Amygdala (tissue), 56 donors: ENCODE results near the gene VWA2.

Experiments used
- DNase-seq, 56 donors: peaks; one replicate each; lab custom pipeline; 2025; lab: John Stamatoyannopoulos, UW

VWA2 gene

DNA sequence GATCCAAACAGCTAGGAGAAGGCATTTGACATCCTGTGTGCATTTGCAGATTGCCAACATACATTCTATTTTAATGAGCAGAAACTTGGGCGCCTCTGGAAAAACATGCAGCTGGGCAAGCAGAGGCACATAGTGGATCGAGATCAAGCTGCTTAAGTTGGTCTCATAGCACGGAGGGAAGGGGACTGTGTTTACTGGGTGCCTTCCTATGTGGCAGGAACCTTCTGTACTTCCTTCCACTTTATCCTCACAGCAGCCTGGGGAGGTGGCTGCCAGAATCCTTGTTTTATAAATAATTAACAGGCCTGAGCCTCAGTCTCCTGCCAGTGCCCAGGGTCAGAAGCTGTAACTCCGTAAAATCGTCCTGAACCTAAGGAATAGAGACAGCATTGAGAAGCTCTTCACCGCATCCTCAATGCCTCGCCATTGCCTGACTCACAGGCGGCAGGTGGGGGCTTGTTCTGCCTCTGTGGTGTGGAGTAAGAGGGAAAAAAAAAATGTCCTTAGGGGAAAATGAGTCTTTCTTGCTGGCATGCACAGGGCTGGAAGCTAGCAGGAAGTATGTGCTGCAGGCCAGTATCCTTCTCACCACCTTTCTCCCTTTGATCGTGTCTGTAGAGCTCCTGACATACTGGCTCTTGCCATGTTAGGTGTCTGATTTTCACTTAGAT, 6.2 kb downstream of the VWA2 start:
- no peak for DNase-seq

DNA sequence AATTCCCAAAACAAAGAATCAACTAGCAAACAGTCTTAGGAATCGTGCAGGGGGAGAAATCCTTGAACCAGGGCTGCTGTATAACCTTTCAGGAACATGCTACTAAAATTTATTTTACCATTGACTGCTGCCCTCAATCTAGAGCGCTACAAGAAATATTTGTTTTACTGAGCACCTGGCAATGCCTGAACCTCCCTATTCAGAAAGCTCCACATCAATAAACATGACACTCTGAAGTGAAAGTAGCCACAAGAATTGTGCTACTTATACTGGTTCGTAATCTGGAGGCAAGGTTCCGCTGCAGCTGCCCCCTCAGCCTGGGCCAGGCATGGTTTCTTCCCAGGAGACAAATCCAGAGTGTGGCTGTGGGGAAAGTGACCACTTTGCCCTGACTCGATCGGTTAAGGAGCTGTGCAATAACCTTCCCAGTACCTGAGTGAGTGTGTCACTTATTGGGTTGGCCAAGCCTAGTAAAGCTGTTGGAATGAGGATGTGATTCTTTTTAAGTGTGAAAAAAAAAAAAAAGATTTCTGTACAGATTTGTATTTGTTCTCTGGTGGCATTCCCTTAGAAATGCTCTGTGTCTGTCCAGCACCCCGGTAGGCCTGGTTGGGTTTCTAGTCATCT, 7.7 kb downstream of the VWA2 start:
- DNase-seq, result no peak

DNA sequence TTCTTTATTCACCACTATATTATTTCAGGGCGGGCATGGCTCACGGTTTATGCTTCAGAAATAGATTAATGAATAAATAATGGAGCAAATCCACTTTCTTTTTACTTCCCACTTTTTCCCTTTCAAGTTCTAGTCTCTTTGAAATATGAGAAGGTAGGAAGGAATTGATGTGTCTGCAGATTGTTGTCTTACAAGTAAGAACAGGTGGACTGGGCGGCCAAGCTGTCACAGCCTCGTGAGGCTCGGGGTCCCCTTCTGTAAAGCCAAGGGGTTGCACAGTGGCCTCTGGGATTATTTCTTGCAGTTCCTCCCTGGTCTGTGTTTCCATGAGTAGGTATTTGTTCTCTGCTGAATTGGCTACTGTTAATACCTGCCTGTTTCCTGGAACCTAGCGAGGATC, 11.2 kb downstream of the VWA2 start:
- no peak for DNase-seq

DNA sequence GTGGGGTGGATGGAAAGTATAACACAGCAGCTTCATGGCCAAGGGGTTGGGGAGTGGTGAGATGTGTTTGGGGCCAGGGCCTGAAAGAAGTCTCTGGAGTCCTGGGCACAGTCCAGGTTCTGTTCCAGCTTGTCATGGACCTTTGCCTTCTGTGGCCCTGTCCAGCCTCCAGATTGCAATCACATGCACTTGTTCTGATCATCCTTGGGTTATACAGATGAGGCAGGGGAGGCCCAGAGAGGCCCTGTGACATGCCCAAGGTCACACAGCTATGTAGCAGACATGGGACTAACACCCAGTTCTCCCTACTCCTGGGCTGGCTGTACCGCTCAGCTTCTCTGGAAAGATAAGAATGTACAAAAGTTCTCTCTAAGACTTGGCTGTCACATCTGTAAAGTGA, 11.7 kb downstream of the VWA2 start:
- DNase-seq, result no peak

DNA sequence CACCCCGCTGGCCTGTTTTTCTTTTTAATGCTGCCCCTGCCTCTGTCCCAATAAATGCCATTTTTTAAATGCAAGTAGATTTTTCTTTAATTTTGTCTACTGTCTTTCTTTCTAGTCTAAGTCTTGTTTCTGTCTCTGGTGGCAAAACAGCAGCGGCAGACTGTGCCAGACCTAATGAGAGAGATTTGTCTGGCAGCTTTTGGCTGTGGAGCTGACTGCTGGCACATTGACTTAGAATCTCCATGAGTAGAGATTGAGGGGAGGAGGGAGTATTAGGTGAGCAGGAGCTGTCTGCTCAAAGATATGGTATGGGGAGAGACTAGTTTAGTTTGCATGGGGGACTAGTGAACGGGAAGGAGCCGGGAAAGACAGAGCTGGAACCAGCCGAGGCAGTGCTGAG, 13.0 kb downstream of the VWA2 start:
- no peak for DNase-seq

DNA sequence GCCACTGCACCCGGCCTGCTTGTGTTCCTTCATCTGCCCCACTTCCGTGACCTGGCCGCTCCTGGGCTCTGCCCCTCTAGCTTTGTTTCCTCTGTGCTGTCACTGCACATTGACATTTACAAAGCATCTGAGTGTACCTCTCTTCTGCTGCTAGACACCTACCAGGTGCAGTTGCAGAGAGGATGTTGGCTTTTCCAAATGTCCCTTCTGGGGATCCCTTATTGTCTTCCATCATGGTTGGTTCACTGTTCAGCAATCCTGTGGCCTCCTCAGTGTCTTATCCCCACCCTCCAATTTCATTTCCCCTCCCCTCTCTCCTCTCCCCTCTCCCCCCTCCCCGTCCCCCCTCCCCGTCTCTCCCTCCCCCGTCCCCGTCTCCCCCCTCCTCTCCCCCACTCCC, 13.8 kb downstream of the VWA2 start:
- no peak for DNase-seq

DNA sequence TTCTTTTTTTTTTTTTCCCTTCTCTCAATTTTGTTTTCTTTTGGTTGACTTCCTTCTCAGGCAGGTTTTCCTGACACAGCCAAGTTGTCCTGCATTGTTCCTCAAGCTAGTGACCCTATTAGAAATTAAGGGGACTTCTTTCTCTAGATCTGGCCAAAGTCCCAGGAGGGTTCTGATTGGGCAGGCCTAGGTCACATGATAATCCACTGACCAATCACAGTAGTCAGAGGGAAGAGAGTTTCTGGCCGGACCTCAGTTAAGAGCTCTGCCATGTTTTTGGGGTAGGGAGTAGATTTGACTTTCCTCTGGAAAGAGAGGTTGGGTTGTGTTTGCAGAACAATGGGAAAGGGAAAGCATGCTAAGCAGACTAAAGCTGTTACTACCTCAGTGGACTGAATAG, 16.2 kb downstream of the VWA2 start:
- DNase-seq, result peak in 1 of 56 donors; percentile 14

DNA sequence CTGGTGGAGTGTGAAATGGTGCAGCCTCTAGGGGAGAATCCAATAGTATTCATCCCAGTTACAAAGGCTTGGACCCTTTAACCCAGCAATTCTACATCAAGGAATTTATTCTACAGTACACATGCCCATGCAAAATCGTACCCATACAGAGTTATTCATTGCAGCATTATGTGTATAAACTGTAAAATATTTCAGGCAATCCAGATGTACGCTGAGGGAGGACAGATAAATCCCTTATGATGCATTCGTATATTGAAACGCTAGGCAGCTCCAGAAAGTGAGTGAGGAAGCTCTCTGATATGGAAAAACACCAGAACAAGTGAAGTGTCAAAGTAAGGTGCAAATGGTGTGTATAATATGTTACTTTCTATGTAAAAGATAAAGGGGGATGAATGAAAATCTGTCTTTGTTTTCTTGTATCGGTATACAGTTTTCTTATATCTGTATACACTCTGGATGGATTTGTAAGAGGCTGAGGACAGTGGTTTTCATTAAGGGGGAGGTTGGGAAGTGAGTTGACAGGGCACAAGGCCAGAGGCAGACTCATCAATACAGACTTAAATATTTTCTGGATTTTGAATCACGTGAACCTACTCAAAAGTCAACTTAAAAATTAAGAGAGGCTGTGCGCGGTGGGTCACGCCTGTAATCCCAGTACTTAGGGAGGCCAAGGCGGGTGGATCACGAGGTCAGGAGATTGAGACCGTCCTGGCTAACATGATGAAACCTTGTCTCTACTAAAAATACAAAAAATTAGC, 17.1 kb downstream of the VWA2 start:
- DNase-seq, result no peak

DNA sequence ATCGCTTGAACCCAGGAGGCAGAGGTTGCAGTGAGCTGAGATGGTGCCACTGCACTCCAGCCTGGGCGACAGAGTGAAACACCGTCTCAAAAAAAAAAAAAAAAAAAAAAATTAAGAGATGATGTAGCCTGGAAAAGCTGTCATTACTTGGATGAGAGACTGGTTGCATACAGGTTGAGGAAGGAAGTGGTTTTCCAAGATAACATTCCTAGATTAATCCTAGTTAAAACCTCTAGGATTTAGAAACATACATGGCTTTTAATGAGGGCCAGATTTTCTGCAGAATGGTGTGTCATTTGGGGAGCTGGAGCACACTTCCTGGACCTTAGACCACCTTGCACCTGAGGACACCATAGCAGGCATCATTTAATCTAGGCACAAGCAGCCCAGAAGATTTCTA, 17.8 kb downstream of the VWA2 start:
- DNase-seq, result no peak

DNA sequence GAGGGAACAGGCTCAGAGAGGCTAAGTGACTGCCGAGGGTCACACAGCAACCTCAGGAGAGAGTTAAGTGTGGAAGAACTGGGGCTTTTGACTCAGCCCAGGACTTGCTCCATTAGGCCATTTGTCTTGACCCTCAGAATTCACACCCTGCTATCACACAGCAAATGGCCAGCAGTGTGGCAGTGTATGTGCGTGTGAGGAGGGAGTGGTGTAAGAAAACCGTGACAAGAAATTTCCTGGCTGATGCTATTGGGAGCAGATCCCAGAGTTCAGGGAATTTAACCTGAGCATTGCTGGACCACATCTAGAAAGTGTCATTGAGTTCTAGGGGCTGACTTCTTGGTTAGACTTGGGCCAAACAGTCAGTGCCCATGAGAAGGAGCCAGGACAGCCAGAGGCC, 18.4 kb downstream of the VWA2 start:
- no peak for DNase-seq

DNA sequence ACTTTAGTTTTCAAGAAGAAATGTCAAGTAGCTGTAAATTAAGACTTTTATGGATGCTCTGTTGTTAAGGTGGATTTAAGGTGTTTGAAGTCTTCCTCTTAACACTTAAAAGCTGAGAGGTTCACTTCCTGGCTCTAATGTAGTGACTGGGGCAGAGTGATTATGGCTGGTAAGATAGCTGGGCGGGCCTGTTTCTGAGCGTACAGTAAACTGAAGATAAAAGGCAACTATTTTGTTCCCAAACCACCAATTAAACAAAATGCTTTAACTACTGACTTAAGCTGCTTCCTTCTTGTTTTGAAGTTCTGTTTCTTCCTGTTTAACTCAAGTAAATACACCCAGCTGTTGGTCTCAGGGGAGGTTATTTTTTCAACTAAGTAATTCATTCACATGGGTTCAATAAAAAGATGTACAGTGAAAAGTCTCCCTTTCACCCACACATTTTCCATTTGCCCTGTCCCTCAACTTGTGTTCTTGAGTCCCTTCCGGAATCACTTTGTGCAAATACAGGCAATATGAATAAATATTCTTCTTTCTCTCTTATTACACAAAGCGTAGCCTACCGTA, 19.3 kb downstream of the VWA2 start:
- DNase-seq, result no peak

DNA sequence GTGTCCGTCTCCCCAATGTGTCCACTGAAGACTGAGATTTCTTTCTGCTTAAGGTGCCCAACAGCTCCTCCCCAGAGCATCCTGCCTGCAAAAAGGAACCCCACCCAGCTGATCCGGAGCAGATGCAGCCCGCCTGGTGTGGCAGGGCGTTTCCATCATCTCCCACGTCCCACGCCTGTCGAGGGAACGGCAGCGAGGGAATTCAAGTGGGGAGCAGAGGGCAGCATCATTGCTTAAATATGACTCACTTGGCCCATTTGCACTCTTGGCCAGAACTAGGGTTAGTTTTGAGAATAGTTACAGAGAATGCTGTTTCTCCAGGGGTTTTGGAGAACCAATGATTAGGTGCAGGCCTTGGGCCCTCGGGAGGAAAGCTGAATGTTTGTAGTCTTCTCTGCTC, 20.8 kb downstream of the VWA2 start:
- DNase-seq, result no peak

DNA sequence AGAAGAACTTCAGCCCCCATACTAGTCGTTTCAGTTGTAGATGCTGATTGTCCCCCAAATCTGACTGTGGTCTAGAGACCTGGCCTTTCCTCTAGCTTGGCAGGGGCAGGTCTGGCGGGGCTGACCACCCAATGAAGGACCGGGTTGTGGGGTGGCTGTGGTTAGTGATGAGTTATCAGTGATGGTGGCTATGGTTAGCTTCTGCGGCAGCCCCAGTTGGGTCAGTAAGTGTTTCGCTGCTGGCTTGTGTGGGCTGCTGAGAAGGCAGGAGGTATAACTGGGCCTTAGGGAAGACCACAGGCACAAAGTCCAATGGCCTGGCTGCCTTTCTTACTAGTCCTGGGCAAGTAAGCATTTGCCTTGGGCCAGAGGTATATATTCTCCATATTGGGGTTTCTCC, 21.3 kb downstream of the VWA2 start:
- DNase-seq, result no peak

DNA sequence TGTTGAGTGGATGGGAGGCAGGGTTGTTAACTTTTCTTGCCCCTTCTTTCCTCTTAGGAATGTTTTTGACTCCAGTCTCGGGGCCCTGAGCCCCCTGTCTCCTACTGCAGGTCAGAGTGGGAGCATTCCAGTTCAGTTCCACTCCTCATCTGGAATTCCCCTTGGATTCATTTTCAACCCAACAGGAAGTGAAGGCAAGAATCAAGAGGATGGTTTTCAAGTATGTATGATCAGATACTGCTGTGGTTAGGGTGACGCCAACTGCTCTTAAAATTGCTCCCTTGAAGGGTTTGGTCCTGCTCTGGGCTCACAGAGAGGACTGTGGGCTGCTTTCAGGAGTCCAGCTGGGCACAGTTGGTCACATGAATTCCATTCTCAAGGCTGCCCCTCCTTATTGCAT, 22.0 kb downstream of the VWA2 start:
- DNase-seq, result no peak

DNA sequence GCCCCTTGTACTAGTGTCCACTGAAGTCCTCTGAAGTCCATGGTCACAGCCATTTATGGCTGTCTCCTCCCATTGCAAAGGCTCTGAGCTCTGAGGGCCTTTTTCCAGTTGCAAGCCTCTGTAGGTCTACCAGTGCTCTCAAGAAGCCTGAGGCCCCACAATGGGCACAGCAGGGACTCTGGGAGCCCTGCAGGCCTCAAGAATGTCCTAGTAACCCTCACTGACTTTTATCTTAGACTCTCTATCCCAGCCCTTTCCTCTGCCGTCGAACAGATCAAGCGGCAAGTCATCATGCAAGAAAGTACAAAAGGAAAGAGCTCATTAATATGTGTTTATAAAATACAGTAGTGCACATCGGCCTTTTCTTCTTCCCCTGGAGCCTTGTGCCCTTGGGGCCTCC, 23.4 kb downstream of the VWA2 start:
- DNase-seq, result no peak

DNA sequence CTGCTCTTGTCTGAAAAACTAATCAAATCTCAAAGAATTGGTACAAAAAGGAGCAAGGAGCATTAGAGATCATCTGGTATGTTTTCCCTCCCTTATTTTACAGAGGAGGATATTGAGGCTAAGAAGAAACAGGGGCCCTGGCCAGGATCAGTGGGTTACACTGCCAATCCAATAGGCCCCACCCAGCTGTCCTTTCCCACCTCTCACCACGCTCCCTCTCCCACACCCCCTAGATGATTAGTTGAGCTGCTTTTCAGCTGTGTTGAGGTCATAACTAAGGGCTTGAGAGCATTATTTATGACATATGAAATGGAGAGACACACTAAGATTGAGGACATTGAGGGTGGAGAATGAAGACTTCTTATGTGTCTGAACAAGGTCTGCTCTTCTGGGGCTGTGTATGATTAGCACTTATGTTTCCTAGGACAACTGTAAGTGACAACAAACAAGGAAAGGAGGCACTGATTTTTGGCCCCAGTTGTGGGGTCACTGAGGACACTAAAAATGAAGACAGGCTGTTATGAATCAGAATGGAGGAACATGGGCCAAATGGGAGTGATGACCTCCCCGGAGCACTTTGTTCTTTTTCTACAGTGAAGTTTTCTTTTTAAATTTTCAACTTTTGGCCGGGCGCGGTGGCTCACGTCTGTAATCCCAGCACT, 26.5 kb downstream of the VWA2 start:
- no peak for DNase-seq

DNA sequence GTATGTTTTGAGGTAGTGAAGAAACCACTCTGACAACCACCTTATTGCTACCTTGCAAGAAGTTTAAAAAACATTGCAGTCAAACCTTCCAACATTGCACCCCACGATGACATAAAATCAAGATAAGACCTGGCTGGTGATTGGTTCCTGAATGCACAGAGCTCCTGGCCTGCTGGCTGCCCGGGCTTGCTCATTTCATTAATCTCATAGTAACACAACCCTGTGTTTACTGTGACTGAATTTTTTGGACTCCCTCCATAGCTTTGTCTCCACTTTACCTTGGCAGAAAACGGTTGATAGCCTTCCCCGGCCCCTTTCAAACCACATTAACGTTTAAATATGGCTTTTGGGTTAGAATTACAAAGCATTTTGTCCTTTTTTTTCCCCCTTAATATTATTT, 27.5 kb downstream of the VWA2 start:
- DNase-seq, result no peak

DNA sequence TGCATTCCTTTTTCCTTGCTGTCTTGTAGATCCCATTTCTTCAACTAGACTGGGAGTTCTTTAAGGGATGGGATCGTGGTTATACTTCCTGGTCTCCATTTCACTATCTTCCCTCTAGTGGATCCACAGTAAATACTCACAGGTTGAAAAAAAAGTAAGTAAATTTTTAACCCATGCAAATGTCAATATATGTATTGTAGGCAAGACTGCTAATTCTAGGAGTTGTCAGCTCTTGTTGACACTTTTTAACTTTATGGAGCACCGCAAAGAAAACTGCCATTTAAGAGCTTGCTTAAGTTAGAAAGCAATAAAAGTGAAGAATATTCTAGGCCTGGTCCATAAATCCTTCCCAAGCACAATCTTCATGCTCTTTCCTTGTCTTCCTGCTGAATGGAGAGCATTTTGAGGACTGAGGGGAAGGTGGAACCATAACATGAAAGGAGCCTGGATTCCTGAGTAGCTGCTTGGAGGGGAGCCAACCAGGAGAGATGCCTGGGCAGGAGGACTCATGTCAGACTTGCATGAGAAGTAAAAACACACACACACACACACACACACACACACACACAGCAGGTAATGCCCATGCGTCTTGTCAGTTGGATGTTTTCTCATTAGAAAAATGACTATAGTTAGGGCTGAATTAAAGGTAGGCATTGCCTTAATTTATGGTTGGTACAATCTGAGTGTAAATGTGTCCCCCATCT, 32.2 kb downstream of the VWA2 start:
- DNase-seq, result no peak

DNA sequence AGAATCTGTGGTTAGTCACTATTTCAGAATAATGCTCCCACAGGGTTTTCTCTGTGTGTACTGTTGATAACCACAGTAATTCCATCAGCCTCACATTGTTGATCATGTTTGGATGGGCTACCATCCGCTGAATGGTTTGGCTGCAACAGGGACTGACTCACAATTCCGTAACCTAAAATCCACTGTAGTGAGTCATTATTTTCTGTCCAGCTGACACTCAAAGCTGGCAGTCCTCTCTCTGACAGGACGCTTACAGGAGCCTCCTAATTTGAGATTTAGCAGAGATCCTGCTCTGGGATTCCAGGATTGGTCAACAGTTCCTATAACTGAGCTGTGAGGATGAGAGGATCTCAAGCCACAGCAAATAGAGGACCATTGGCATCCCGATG, 32.7 kb downstream of the VWA2 start:
- DNase-seq, result no peak

DNA sequence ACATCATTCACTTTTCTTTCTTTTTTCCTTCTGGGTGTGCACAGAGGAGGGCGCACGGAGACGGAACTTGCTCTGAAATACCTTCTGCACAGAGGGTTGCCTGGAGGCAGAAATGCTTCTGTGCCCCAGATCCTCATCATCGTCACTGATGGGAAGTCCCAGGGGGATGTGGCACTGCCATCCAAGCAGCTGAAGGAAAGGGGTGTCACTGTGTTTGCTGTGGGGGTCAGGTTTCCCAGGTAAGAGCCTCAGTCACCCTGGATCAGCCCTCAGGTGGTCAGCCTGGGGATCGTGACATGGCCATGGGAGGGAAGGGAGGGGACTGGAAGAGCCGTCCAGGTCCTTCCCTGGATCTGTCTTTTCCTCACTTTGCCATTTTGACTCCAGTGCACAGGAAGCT, 33.6 kb downstream of the VWA2 start:
- DNase-seq, result no peak

DNA sequence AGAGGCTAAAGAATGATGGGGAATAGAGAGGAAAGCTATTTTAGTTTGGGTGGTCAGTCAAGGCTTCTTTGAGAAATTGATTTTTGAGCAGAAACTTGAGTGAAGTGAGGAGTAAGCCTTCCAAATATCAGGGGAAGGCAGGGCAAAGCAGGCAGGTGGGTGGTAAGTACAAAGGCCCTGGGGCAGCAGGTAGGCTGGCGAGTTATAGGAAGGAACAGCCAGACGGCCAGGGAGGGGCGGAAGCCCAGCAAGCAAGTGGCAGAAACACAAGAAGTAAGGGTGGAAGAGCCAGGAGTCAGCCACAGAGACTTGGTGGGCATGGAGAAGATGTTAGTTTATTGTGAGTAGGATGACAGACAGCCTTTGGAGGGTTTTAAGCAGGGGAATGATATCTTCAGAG, 34.9 kb downstream of the VWA2 start:
- DNase-seq, result no peak
